HG03097 (cell line): ENCODE data around the gene ACOD1.
A peak's percentile ranks its signal among the peaks of the same experiment; 100 is the strongest.

Source experiments
- ATAC-seq: cut with Tn5 transposase; IDR thresholded peaks from one replicate; pipeline ENCODE4 v1.9.1; 2021; ENCODE audit not compliant: unreplicated experiment, low FRiP score

ACOD1 gene

DNA sequence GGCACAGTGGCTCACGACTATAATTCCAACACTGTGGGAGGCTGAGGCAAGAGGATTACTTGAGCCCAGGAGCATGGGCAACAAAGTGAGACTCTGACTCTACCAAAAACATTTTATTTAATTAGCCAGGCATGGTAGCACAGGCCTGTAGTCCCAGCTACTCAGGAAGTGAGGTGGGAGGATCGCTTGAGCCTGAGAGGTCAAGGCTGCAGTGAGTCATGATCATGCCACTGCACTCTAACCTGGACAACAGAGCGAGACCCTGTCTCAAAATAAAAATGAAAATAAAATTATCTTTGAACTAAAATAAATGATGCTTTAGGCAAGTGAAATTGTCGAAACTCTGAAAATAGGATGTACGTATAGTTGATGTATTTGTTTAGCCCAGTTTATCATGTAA, 35.4 kb downstream of the ACOD1 start:
- ATAC-seq, result no peak

DNA sequence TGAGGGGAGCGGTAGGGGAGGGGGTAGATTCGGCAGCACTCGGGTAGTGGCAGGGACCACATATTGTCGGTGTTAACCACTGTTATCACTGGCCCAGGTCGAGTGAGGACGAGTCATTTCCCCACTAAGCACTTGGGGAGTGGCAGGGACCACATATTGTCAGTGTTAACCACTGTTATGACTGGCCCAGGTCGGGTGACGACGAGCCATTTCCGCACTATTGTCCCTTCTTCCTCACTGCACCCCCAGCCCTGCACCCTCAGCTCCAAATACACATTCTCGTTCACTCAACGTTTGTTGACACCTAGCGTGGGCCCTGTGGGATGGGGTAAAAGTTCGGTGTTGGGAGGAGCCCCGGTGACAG, 43.1 kb downstream of the ACOD1 start:
- ATAC-seq, result peak; percentile 50

DNA sequence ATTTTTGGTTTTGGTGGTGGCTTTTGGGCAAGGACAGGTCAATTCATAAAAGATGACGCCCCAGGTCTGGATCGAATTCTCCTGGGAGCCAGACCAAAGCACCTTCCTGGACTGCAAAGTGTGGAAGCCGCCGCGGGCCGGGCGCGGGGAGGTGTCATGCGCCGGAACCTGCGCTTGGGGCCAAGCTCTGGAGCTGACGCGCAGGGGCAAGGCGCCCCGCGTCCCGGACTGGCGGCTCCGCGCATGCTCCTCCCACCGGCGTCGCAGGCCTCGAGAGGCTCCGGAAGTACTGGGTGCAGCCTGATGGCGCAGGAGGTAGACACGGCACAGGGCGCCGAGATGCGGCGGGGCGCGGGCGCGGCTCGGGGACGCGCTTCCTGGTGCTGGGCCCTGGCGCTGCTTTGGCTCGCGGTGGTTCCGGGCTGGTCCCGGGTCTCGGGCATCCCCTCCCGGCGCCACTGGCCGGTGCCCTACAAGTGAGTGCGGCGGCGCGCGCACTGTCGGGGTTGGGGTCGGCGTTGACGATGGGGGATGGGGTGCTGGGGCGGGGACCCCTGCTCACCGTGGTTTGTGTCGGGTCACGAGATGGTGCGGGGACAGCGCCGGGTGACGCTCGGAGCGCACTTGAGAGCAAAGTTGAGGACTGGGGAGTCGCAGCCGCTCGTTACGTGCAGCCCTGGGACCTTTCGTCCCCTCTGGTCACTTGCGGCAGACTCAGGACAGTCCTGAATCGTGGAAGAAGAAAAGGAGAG, 43.7 kb downstream of the ACOD1 start, which contains the start of gene CLN5:
Gene CLN5, plus strand, starts transcription at position 286 of the 752 bp plus-strand sequence. Its CDS starts 18 bp downstream, at position 304.
- ATAC-seq, result peak; percentile 95

- ATAC-seq, result no peak
These were observed 44.3 kb downstream of the ACOD1 start for GRCh38 chr13:76992548-76993001.

GRCh38 chr13:76993021-76993420, 44.7 kb downstream of the ACOD1 start:
- ATAC-seq, result no peak

DNA sequence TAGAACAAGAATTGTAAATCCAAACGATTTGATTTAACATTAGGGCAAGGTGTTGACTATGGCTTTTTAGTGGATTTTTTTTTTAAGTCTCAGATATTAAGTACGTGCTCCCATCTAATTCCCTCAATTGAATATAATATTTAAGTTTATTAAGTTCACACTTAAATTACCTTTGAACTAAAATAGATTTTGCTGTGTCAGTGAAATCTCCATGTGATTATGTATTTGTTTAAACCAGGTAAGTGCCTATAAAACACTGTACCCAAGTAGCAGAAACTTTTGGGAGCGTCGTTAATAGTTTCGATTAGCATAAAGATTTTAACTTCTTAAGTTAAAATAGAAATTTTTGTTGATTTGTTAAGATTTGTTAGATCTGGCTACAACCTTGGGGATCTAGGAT, 45.2 kb downstream of the ACOD1 start:
- ATAC-seq, result no peak

GRCh38 chr13:76994281-76994680, 46.0 kb downstream of the ACOD1 start:
- ATAC-seq, result no peak

DNA sequence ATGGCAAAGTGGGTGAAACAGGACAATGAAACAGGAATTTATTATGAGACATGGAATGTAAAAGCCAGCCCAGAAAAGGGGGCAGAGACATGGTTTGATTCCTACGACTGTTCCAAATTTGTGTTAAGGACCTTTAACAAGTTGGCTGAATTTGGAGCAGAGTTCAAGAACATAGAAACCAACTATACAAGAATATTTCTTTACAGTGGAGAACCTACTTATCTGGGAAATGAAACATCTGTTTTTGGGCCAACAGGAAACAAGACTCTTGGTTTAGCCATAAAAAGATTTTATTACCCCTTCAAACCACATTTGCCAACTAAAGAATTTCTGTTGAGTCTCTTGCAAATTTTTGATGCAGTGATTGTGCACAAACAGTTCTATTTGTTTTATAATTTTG, 52.2 kb downstream of the ACOD1 start:
- ATAC-seq, result no peak

DNA sequence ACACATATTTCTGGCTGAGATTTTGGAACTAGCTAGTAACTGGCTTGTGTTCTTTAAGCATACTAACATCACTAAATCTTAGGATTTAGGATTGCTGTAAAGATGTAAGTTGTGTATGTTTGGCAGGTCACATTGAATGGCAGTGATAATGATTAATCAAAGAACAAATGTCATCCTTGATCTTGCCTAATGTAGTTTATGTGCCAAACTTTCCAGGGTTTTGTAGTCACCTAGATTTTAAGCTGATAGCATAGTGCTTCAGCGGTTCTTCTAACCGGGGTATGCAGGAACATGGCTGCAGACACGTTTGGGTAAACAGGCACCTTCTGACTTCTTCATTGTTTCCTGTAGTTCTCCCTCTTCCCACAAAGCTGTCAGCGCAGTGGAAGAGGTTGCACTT, 53.2 kb downstream of the ACOD1 start:
- ATAC-seq, result no peak

- no peak for ATAC-seq
These were observed 53.8 kb downstream of the ACOD1 start for GRCh38 chr13:77001963-77002587.

DNA sequence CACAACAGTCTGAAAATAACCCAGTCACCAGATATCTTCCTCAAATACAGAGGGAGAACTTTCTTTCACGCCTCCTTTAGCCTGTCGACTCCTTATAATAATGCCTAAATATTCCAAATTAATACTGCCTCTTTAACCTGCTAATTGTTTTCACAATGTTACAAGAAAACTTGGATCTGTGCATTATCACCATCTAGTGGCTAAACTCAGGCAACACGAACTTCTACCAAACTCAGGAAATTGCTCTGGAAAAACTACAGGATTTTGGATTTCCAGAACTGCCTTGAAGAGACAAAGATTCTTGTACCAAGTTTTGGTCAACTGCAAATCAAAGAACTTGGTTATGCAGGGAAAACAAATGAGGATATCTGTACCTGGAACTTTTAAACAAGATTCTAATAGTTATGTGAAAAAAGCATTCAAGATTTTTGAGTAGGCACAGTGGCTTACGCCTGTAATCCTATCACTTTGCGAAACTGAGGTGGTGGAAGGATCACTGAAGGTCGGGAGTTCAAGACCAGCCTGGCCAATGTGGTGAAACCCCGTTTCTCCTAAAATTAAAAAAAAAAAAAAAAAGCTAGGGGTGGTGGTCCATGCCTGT, 54.4 kb downstream of the ACOD1 start:
- no peak for ATAC-seq
